Stimulated activated CD8-positive, alpha-beta memory T cell treated with anti-CD3 and anti-CD28 coated beads, Interleukin-7, amount 100 ng/mL, for 24 hours (primary cell): ENCODE measurements around the gene TMEM190.

Source experiments
- DNase-seq: peaks from one replicate; pipeline ENCODE4 v3.0.0-alpha.2; 2020; ENCODE audit warnings: low read depth

TMEM190 gene

DNA sequence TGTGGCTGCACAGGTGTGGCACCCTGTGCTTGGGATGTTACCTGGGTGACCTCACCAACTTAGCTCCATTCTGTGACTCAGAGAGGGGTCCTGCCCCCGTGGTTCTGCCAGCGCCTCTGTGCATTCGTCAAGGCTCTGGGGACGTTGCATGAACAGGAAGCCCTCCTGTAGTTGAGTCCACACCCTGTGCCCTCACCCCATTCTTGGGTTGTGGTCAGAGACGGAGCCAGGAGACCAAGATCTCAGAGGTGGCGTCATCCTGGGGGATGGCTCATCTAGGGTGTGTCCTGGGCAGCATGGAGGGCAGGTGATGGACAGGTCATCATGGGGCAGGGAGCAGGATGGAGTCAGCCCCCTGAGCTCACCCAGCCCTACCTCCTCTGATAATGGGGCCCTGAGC, 24.6 kb upstream of the TMEM190 start:
- DNase-seq, result no peak

DNA sequence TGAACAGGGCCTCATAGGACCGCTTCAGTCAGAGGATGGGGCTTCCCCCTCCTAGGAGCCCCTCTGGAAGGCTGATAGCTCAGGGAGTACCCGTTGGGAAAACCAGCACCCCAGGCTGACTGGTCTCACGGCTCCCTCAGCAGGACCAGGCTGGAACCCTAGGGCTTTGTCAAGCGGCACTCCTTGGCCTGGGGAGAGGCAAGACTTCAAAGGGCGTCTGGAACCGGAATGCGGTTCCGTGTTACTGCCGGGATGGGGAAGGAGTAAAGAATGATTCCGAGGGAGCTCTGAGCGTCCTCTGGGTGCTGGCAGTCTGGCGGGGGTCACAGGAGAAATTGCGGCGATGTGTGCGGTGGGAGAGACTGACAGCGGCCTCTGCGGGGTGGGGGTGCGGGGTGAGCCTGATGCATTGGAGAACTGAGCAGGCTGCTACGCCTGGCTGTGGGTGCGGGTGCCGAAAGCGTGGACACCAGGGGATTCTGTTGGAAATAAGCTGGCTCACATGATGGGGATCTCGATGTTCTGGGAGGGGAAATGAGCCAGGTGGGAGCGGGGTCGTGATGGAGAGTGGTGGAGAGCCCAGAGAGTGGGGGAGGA, 24.0 kb upstream of the TMEM190 start:
- DNase-seq, result no peak

DNA sequence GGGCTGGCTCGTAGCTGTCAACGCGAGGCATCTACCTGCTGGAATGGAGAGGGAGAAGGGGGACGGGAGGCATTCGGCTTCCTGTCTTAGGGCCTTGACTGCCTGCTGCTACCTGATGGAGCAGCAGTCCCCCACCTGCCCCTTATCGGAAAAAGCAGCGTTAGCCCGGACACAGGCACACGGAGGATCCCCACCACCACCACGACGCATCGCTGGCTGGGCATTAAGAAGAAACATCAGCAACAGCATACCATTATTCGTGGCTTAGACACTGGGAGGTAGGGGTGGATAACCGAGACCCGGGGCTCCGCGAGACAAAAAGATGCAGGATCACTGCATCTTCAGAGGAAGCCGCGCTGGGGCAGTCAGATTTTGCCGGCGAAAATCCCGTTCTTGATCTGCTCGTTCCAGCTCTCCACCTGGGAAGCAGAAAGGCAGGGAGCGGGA, 23.2 kb upstream of the TMEM190 start:
- no peak for DNase-seq

DNA sequence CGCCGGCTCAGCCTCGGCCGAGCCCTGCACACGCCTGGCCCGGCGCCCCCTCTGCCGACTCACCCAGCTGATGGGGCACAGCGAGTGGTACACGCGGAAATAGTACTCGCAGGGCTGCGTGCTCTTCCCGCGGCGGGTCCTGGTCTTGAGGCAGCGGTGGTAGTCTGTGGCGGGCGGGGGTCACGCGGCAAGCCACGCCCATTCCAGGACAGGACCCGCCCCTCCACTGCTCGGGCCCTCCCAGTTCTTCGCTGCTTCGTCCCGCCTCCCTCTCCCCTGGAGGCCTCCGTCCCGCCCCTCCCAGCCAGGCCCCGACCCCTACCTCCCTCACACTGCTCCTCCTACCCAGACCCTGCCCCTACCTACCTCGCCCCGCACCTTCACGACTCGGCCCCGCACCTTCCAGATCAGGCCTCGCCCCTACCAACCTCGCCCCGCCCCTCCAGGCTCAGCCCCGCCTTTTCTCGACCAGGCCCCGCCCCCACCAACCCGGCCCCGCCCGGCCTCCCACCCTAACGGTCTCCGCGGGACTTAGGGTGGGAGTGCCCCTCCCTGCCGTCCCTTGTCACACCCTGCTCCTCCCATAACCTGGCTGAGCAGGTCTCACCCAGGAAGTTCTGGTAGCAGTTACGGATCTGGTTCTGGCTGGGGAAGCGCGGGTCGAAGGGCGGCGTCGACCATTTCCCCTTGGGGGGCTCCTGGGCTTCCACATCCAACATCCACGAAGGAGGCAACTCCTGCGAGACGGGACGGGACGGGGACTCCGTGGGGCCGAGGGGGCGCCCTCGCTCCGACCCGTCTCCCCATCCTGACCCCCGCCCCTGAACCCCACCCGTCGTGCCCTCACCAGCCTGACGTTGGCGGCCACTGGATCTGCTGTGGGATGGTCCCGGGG, 22.6 kb upstream of the TMEM190 start:
- no peak for DNase-seq

- DNase-seq, result no peak
Observed at GRCh38 chr19:55354698-55355212, 21.9 kb upstream of the TMEM190 start, which contains the start of gene COX6B2. COX6B2 (minus strand) TSS chr19:55354719; CDS start chr19:55354521, 198 bp downstream.

- no peak for DNase-seq
Observed at GRCh38 chr19:55355213-55355821, 21.3 kb upstream of the TMEM190 start.

DNA sequence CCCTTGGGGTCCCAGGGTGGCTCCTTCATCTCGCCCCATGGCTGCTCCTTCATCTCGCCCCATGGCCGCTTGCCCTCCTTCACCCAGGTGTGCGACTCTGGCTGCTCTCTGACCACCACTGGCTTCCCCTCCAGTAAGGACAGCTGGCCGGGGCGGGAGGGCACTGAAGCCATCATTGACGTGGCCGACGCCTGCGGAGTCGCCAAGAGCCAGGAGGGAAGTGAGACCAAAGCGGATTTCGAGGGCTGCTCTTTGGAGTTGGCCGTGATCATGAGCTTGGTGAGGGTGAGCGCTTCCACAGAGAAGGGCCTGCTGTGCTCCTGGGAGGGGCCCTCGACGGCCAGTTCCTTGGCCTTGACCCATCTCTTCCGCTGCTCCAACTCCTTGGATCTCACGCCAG, 18.1 kb upstream of the TMEM190 start:
- no peak for DNase-seq

DNA sequence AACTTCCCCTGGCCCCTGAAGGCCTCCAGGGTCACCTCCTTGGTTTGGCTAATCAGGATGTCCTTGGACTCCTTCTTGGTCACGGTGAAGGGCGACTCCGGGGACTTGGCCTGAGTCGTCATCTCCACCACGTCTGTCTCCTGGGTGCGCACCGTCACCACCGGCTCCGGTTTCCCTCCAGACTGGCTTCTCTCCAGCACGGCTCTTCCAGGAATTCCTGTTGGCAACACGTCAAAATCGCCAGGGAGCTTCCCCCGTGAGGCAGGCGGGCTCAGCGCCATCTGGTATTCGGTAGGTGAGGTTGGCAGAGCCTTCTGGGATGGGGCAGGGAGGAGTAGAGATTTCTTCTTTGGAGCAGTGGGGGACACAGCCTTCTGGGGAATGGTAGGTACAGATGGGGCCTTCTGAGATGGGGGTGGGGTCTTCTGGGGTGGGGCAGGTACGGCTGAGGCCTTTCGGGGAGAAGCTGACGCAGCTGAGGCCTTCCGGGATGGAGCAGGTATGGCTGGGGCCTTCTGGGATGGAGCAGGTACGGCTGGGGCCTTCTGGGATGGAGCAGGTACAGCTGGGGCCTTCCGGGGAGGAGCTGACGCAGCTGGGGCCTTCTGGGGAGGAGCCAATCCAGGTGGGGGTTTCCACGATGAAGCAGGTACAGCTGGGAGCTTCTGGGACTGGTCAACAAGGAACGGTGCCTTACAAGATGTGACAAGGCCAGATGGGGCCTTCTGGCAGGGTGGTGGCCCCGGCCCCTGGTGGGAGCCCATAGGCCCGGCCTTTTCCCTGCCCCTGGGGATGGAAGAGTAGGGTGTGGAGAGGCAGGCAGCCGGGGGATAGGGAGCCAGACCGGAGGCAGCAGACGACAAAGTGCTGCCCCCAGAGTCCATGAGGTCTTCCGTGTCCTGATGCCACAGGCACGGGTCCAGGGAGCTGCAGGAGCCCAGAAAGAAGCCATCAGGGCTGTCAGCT, 17.4 kb upstream of the TMEM190 start:
- no peak for DNase-seq

DNA sequence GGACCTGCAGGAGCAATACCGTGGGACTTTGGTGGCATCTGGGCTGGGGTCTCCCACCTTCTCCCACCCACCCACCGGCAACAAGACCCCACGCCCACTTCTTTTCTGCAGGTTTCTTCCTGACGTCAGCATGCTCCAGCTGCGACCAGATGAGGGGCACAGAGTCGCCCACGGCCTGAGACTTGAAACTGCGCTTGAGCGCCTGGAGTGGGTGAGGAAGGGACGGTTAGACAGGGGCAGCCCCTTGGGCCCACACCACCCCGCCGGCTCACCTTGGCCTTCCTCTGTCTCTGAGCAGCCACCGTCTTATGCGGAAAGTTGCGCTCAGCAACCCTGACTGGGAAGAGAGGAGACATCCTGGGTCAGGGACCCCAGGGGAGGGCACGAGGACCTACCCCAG, 15.7 kb upstream of the TMEM190 start:
- DNase-seq, result no peak

GRCh38 chr19:55362174-55362989, 14.2 kb upstream of the TMEM190 start:
- no peak for DNase-seq

GRCh38 chr19:55362990-55363716, 13.5 kb upstream of the TMEM190 start, which contains the start of gene GARIN5B:
GARIN5B (minus strand) TSS chr19:55363260; CDS start chr19:55363066, 194 bp downstream.
- DNase-seq, result no peak

GRCh38 chr19:55365245-55365644, 11.4 kb upstream of the TMEM190 start:
- DNase-seq, result no peak

DNA sequence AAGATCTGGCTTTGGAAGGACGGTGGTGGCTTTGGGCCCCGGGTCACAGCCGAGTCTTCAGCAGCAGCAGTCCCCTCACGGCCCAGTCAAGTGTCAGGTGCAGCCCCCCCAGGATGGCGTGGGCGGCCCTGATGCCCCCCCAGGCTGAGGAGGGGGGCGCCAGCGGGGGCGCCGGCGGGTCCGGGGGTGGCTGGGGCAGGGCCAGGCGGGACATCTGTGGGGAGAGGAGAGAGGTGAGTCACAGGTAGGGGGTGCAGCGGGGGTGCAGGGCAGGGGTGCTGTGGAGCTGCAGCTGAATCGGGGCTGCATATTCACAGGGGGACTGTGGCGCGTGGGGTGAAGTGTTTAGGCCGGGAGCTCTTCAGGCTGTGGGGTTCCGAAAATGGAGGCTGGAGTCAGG, 10.7 kb upstream of the TMEM190 start:
- DNase-seq, result no peak

GRCh38 chr19:55366790-55367189, 9.8 kb upstream of the TMEM190 start:
- no peak for DNase-seq

DNA sequence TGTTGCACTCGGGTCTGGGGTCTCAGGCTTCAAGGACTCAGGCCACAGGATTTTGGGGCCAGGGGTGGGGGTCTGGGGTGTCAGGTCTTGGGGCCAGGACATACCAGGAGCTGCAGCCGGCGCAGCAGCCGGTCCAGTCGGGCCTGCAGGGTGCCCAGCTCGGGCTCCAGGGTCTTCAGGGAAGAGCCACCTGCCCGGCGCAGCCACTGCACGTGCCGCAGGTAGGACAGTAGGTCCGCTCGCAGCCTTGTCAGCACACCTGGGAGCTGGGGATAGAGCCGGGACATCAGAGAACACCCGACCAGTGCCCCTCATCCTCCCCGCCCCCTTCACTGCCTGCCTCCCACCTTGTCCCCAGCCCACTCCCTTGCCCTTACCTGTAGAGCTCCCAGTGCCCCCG, 8.5 kb upstream of the TMEM190 start:
- DNase-seq, result no peak

DNA sequence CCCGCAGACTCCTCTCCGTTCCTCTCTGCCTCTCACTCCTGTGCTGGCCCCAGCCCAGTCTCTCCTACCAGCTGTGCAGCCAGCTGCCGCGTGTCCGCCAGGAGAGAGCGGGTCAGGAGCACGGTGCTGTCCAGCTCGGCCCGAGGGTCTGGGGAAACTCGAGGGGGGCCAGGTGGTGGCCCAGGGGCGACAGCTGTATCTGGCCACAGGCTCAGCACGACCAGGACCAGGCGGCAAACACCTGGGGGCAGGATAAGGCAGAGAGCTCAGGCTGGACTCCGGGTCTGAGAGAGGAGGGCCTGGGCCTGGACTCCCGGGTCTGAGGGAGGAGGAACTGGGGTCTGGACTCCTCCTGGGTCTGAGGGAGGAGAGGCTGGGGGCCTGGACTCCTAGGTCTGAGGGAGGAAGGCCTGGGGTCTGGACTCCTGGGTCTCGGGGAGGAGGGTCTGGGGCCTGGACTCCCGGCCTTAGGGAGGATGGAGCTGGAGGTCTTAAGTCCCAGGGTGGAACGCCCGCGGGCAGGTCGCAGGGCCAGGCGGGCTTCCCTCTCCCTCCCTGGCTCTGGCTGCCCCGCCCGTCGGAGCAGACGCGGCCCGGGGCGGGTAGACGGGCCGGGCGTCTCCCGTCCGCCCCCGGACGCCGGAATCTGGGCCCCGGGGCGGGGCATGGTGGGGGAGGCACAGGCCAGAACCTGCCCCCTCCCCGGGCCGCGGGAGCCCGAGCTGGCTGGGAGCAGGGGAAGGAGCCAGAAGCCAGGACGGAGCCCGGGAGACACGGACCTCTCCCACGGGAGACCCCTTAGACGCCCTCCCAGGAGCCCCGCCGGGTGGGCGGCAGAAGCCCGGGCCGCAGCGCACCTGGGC, 7.7 kb upstream of the TMEM190 start:
- no peak for DNase-seq

DNA sequence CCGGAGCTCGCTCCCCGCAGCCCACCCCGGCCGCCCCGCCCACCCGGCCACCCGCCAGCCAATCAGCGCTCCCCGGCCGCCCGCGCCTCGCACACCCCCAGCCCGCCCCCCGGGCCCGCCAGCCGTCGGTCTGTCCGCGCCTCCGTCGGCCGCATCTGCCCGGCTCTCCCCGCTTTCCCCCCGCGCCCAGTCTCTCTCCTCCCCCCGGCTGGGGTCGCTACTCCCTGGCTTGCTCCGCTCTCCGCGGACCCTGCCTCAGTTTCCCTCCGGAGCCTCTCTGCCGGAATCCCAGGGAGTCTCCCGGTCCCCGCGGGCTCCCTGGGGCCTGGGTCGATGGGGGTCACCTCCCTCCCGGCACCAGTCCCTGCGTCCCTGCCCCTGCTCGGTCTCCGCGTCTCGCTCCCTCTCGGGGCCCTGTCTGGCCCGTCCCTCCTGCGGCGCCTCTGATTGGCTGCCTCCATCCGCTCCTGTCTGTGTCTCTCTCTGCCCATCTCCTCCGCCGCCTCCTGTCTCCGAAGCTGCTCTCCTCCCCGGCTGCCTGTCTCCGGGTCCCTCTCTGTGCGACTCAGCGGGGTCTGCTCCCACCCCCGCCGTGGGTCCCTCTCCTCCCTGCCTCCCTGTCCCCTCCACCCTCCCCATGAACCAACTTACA, 6.8 kb upstream of the TMEM190 start:
- no peak for DNase-seq

DNA sequence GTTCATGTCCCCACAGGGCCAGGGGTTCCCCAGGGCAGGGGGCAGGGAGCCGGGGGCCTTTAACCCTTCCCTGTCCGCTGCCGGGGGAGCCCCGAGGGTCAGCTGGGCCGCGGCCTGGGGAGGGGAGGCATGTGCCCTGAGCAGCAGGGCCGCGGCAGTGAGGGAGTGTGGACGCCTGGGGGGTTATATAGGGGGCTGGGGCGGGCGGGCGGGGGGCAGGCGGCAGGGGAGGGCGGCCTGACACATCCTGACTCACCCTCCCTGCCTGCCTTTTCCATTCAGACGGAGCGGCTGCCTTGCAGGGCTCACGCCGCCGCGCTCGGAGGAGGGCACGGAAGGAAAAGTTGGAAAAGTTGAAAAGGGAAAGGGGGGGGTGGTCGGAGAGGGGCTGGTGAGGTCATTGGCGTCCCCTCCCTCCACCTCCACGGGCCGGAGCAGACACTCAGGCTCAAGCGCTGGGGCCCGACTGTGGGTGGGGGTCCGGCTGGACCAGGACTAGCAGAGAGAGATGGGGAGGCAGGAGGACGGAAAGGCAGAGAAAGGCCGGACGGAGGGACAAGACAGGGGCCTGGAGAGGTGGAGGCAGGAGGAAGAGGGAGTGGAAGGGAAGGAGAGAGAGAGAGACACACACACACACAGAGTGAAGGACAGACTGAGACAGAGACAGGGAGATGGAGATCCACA, 6.2 kb upstream of the TMEM190 start, which contains the start of gene IL11:
Gene IL11, minus strand, starts transcription at position 159 of the 684 bp plus-strand sequence. Its CDS starts 153 bp downstream, at position 6.
- no peak for DNase-seq
